GM23338 (cell line): ENCODE measurements around the gene METTL24. TPM values are rescaled to one million over a fixed set of nuclear protein-coding genes. Genes with fewer than 3 reads are reported as not detected.

Experiments
- ATAC-seq: fragments of 200-7000 bp; cut with Tn5 transposase; 3 replicates; pipeline ENCODE4 v1.9.1; 2020
- DNase-seq: peaks from one replicate; pipeline ENCODE4 v3.0.0-alpha.2; 2015; ENCODE audit warnings: low spot score
- H2AFZ ChIP-seq: fragments of 200-600 bp; sonication (generic); 2 replicates; pipeline ENCODE4 v1.8.0; 2016; ENCODE audit warnings: antibody characterized with exemption, mild to moderate bottlenecking, moderate library complexity
- H3F3A ChIP-seq: fragments of 200-600 bp; sonication (generic); replicated peaks from 2 replicates; pipeline ENCODE4 v1.8.0; 2017; ENCODE audit warnings: antibody characterized with exemption, mixed run types, low read depth
- H3K27ac ChIP-seq: fragments of 200-600 bp; sonication (generic); 2 replicates; pipeline ENCODE4 v1.6.1; 2016; ENCODE audit warnings: low read depth
- H3K27me3 ChIP-seq: fragments of 200-600 bp; sonication (generic); 2 replicates; pipeline ENCODE4 v1.8.0; 2016; ENCODE audit warnings: mild to moderate bottlenecking, mixed run types, moderate library complexity; ENCODE audit not compliant: insufficient read depth
- H3K36me3 ChIP-seq: fragments of 200-600 bp; sonication (generic); 2 replicates; pipeline ENCODE4 v1.8.0; 2016; ENCODE audit warnings: mild to moderate bottlenecking; ENCODE audit not compliant: insufficient read depth
- H3K4me1 ChIP-seq: fragments of 200-600 bp; sonication (generic); 2 replicates; pipeline ENCODE4 v1.8.0; 2016; ENCODE audit warnings: mild to moderate bottlenecking, moderate library complexity; ENCODE audit not compliant: insufficient read depth
- H3K4me2 ChIP-seq: fragments of 200-600 bp; sonication (generic); 2 replicates; pipeline ENCODE4 v1.7.1; 2017; ENCODE audit warnings: mixed run types
- H3K4me3 ChIP-seq: fragments of 200-600 bp; sonication (generic); 2 replicates; pipeline ENCODE4 v1.6.1; 2016; ENCODE audit warnings: mixed run types
- H3K79me2 ChIP-seq: fragments of 200-600 bp; sonication (generic); replicated peaks from 2 replicates; pipeline ENCODE4 v1.8.0; 2017; ENCODE audit warnings: mild to moderate bottlenecking; ENCODE audit not compliant: insufficient read depth
- H3K9me2 ChIP-seq: fragments of 200-600 bp; sonication (generic); 2 replicates; pipeline ENCODE4 v1.8.0; 2017; ENCODE audit not compliant: insufficient read depth
- H4K20me1 ChIP-seq: fragments of 200-600 bp; sonication (generic); replicated peaks from 2 replicates; pipeline ENCODE4 v1.8.0; 2017; ENCODE audit warnings: mild to moderate bottlenecking; ENCODE audit not compliant: insufficient read depth
- H3K27ac Mint-ChIP-seq: 2 replicates; pipeline ENCODE4 v1.8.0; 2020; ENCODE audit warnings: inconsistent platforms, mild to moderate bottlenecking, moderate library complexity, mixed read lengths
- H3K27me3 Mint-ChIP-seq: 3 replicates; pipeline ENCODE4 v1.8.0; 2022; ENCODE audit warnings: low read depth, mild to moderate bottlenecking, moderate library complexity, mixed read lengths, inconsistent platforms; ENCODE audit not compliant: insufficient read depth, poor library complexity
- H3K36me3 Mint-ChIP-seq: 3 replicates; pipeline ENCODE4 v1.8.0; 2021; ENCODE audit warnings: low read depth, mild to moderate bottlenecking, inconsistent platforms, moderate library complexity, mixed read lengths
- H3K4me1 Mint-ChIP-seq: 3 replicates; pipeline ENCODE4 v1.8.0; 2020; ENCODE audit warnings: mild to moderate bottlenecking, inconsistent platforms, mixed read lengths
- H3K4me3 Mint-ChIP-seq: 3 replicates; pipeline ENCODE4 v1.8.0; 2021; ENCODE audit warnings: moderate library complexity, mild to moderate bottlenecking, inconsistent platforms, mixed read lengths
- H3K9me3 Mint-ChIP-seq: 3 replicates; pipeline ENCODE4 v1.8.0; 2020; ENCODE audit warnings: moderate library complexity, mild to moderate bottlenecking, inconsistent platforms, mixed read lengths
- CREB1 ChIP-seq: fragments of 250-450 bp; sonication (Bioruptor Pico); IDR thresholded peaks from 2 replicates; pipeline ENCODE4 v1.5.0; 2020; ENCODE audit warnings: low read depth, mild to moderate bottlenecking, moderate library complexity
- CTCF ChIP-seq, 2 experiments: fragments of 200-600 bp in 1 of 2; sonication (generic) in 1 of 2; conservative IDR thresholded peaks; 2 replicates each; pipeline versions ENCODE4 v1.5.1 to v1.6.1; 2016 to 2017; ENCODE audit warnings: antibody characterized with exemption in 2 of 2, low read depth in 2 of 2, mild to moderate bottlenecking in 2 of 2, moderate library complexity in 1 of 2
- ETS1 ChIP-seq: IDR thresholded peaks from 2 replicates; pipeline ENCODE4 v1.6.1; 2016; ENCODE audit warnings: antibody characterized with exemption
- EZH2 ChIP-seq: fragments of 200-600 bp; sonication (generic); IDR thresholded peaks from one replicate; pipeline ENCODE4 v1.8.0; 2017; ENCODE audit warnings: antibody characterized with exemption, mild to moderate bottlenecking, low read depth; ENCODE audit not compliant: unreplicated experiment
- JUNB ChIP-seq: IDR thresholded peaks from one replicate; pipeline ENCODE4 v1.6.1; 2016; ENCODE audit warnings: antibody characterized with exemption; ENCODE audit not compliant: unreplicated experiment
- NANOG ChIP-seq: IDR thresholded peaks from 2 replicates; pipeline ENCODE4 v1.6.1; 2016; ENCODE audit warnings: antibody characterized with exemption, borderline replicate concordance
- POLR2AphosphoS5 ChIP-seq: IDR thresholded peaks from 2 replicates; pipeline ENCODE4 v1.6.1; 2016; ENCODE audit warnings: antibody characterized with exemption, low read depth
- STAT1 ChIP-seq: IDR thresholded peaks from one replicate; pipeline ENCODE4 v1.6.1; 2016; ENCODE audit warnings: antibody characterized with exemption; ENCODE audit not compliant: unreplicated experiment
- ZNF114 ChIP-seq: fragments of 250-450 bp; sonication (Bioruptor Pico); IDR thresholded peaks from 2 replicates; pipeline ENCODE4 v1.5.0; 2020; ENCODE audit warnings: mild to moderate bottlenecking, moderate library complexity
- ZNF331 ChIP-seq: fragments of 250-450 bp; sonication (Bioruptor Pico); IDR thresholded peaks from 2 replicates; pipeline ENCODE4 v1.5.0; 2020; ENCODE audit warnings: low read depth, mild to moderate bottlenecking, moderate library complexity
- polyA plus RNA-seq: library from polyadenylated mRNA; unstranded; fragments of >200 nt; fragmentation: Nextera tagmentation; extraction: Ambion mirVana; gene quantifications from 2 replicates; pipeline ENCODE4 v1.2.1, GENCODE V29; 2016
- total RNA-seq: library from RNA; depleted of rRNA; stranded (reverse); fragments of >200 nt; shearing (Covaris generic); gene quantifications from 2 replicates; pipeline ENCODE4 v1.2.3, GENCODE V29; 2014

METTL24 gene
- total and polyA plus RNA-seq, 2 experiments from 2014 or later: 0.35 TPM; not detected in 1

GRCh38 chr6:110201151-110201884 lies 156.8 kb downstream of the METTL24 start (continued):
- TF ChIP-seq CTCF (conservative IDR thresholded peaks at IDR 0.05; ENCODE audit: low read depth in 2 of 2): no peak
- TF ChIP-seq CREB1 (CRISPR knock-in tag): no peak
- TF ChIP-seq ZNF114: no peak
- no peak for TF ChIP-seq EZH2
- TF ChIP-seq JUNB: no peak

GRCh38 chr6:110198561-110198960 lies 159.6 kb downstream of the METTL24 start:
- no peaks in the 10 kb centered on the region for H3K27me3 ChIP-seq
- ATAC-seq: no peak
- peaks cover 20% of the 10 kb centered on the region; the same call in 2 of the 3 replicates for H3K36me3 Mint-ChIP-seq
- H4K20me1 ChIP-seq: peaks cover 5% of the 10 kb centered on the region; the same call in 1 of the 2 replicates
- TF ChIP-seq ZNF331 (CRISPR knock-in tag) (no peak), STAT1 (no peak), ETS1 (no peak), EZH2 (no peak), CTCF (conservative IDR thresholded peaks at IDR 0.05; ENCODE audit: low read depth in 2 of 2) (no peak), NANOG (no peak), POLR2AphosphoS5 (no peak), CREB1 (CRISPR knock-in tag) (no peak)
- no peak overlapping the region for H3K27ac ChIP-seq
- H3K4me1 ChIP-seq: no peaks in the 10 kb centered on the region
- H3K27ac Mint-ChIP-seq: no peak overlapping the region
- H3K9me2 ChIP-seq: no peaks in the 10 kb centered on the region
- no peak overlapping the region for H3K4me3 ChIP-seq
- H3K79me2 ChIP-seq: peaks cover 43% of the 10 kb centered on the region
- H3F3A ChIP-seq: no peaks in the 10 kb centered on the region
- H3K36me3 ChIP-seq: peaks cover under 1% of the 10 kb centered on the region; the same call in 1 of the 2 replicates
- no peak overlapping the region for H3K4me3 Mint-ChIP-seq
- H3K9me3 Mint-ChIP-seq: no peaks in the 10 kb centered on the region
- no peak overlapping the region for H2AFZ ChIP-seq
- peaks cover 4% of the 10 kb centered on the region; the same call in 2 of the 3 replicates for H3K4me1 Mint-ChIP-seq
- H3K27me3 Mint-ChIP-seq: no peaks in the 10 kb centered on the region
- no peak for DNase-seq
- H3K4me2 ChIP-seq: no peak overlapping the region
